H9 (cell line): Measurements from ENCODE around the gene PI4KB. TPM values are rescaled to one million over a fixed set of nuclear protein-coding genes. Genes with fewer than 3 reads are reported as not detected.

Source experiments
- DNase-seq: peaks from one replicate; pipeline ENCODE4 v3.0.0-alpha.2; 2017
- H2AFZ ChIP-seq: one replicate; pipeline ENCODE4 v1.6.1; 2013; ENCODE audit warnings: mild to moderate bottlenecking, low read length, control low read depth, moderate library complexity
- H2AK5ac ChIP-seq: 2 replicates; pipeline ENCODE4 v1.6.1; 2013; ENCODE audit warnings: low read length, control low read depth, mixed read lengths; ENCODE audit not compliant: insufficient read length
- H2BK120ac ChIP-seq: one replicate; pipeline ENCODE4 v1.6.1; 2013; ENCODE audit warnings: low read depth, mild to moderate bottlenecking, low read length, control low read depth, inconsistent platforms; ENCODE audit not compliant: poor library complexity, severe bottlenecking
- H2BK12ac ChIP-seq: 2 replicates; pipeline ENCODE4 v1.6.1; 2013; ENCODE audit warnings: low read length, control low read depth, mixed read lengths, low read depth; ENCODE audit not compliant: insufficient read length
- H2BK15ac ChIP-seq: 2 replicates; pipeline ENCODE4 v1.6.1; 2013; ENCODE audit warnings: low read depth, low read length, control low read depth
- H2BK20ac ChIP-seq: one replicate; pipeline ENCODE4 v1.6.1; 2013; ENCODE audit warnings: low read depth, mild to moderate bottlenecking, low read length, control low read depth, inconsistent platforms; ENCODE audit not compliant: poor library complexity, severe bottlenecking
- H2BK5ac ChIP-seq: 2 replicates; pipeline ENCODE4 v1.6.1; 2013; ENCODE audit warnings: low read length, control low read depth, mixed read lengths; ENCODE audit not compliant: insufficient read length
- H3K14ac ChIP-seq: 2 replicates; pipeline ENCODE4 v1.6.1; 2013; ENCODE audit warnings: low read length, control low read depth; ENCODE audit not compliant: insufficient read depth
- H3K18ac ChIP-seq: 2 replicates; pipeline ENCODE4 v1.6.1; 2013; ENCODE audit warnings: low read depth, mild to moderate bottlenecking, mixed read lengths, low read length, control low read depth; ENCODE audit not compliant: insufficient read length
- H3K23ac ChIP-seq: 2 replicates; pipeline ENCODE4 v1.6.1; 2013; ENCODE audit warnings: low read length, control low read depth, mixed read lengths, low read depth; ENCODE audit not compliant: insufficient read length
- H3K23me2 ChIP-seq: 2 replicates; pipeline ENCODE4 v1.6.1; 2013; ENCODE audit warnings: low read depth, mild to moderate bottlenecking, mixed read lengths, low read length, control low read depth; ENCODE audit not compliant: insufficient read length, poor library complexity, severe bottlenecking
- H3K27ac ChIP-seq: 2 replicates; pipeline ENCODE4 v1.5.1; 2013; ENCODE audit warnings: low read length, control low read depth, mixed read lengths, low read depth; ENCODE audit not compliant: insufficient read length
- H3K27me3 ChIP-seq: 2 replicates; pipeline ENCODE4 v1.6.1; 2013; ENCODE audit warnings: low read length, control low read depth, inconsistent platforms; ENCODE audit not compliant: insufficient read depth
- H3K4ac ChIP-seq: 2 replicates; pipeline ENCODE4 v1.6.1; 2013; ENCODE audit warnings: low read depth, mild to moderate bottlenecking, control low read depth, inconsistent platforms, low read length, moderate library complexity
- H3K4me1 ChIP-seq: 2 replicates; pipeline ENCODE4 v1.6.1; 2013; ENCODE audit warnings: low read length, control low read depth, inconsistent platforms; ENCODE audit not compliant: insufficient read depth
- H3K4me2 ChIP-seq: 2 replicates; pipeline ENCODE4 v1.6.1; 2013; ENCODE audit warnings: low read length, control low read depth, mixed read lengths; ENCODE audit not compliant: insufficient read length, insufficient read depth
- H3K56ac ChIP-seq: 2 replicates; pipeline ENCODE4 v1.6.1; 2013; ENCODE audit warnings: low read depth, mild to moderate bottlenecking, mixed read lengths, low read length, control low read depth; ENCODE audit not compliant: insufficient read length
- H3K79me1 ChIP-seq: 2 replicates; pipeline ENCODE4 v1.6.1; 2013; ENCODE audit warnings: low read depth, mild to moderate bottlenecking, moderate library complexity, low read length, control low read depth, inconsistent platforms; ENCODE audit not compliant: insufficient read depth, poor library complexity, severe bottlenecking
- H3K79me2 ChIP-seq: 2 replicates; pipeline ENCODE4 v1.6.1; 2013; ENCODE audit warnings: low read length, control low read depth, inconsistent platforms; ENCODE audit not compliant: insufficient read depth
- H3K9ac ChIP-seq: 2 replicates; pipeline ENCODE4 v1.6.1; 2013; ENCODE audit warnings: low read length, control low read depth, mixed read lengths; ENCODE audit not compliant: insufficient read length; ENCODE audit errors: extremely low read depth
- H3K9me3 ChIP-seq: one replicate; pipeline ENCODE4 v1.6.1; 2013; ENCODE audit warnings: low read depth, low read length, inconsistent platforms; ENCODE audit not compliant: control insufficient read depth
- H3T11ph ChIP-seq: one replicate; pipeline ENCODE4 v1.6.1; 2013; ENCODE audit warnings: mild to moderate bottlenecking, low read length, control low read depth, inconsistent platforms
- H4K20me1 ChIP-seq: one replicate; pipeline ENCODE4 v1.6.1; 2013; ENCODE audit not compliant: control insufficient read depth, insufficient read length, insufficient read depth
- H4K5ac ChIP-seq: 2 replicates; pipeline ENCODE4 v1.6.1; 2013; ENCODE audit warnings: low read depth, mild to moderate bottlenecking, mixed read lengths, low read length, control low read depth; ENCODE audit not compliant: insufficient read length
- H4K8ac ChIP-seq: replicated peaks from 2 replicates; pipeline ENCODE4 v1.6.1; 2013; ENCODE audit warnings: low read length, control low read depth, mixed read lengths, low read depth; ENCODE audit not compliant: insufficient read length
- H4K91ac ChIP-seq: 2 replicates; pipeline ENCODE4 v1.6.1; 2013; ENCODE audit warnings: low read depth, mild to moderate bottlenecking, moderate library complexity, mixed read lengths, low read length, control low read depth; ENCODE audit not compliant: insufficient read length
- H3K27ac Mint-ChIP-seq, 3 experiments: 2 replicates in 2 of 3; 3 replicates in 1 of 3; pipeline ENCODE4 v1.8.0; 2020 to 2021; ENCODE audit warnings: mixed read lengths in 3 of 3, mild to moderate bottlenecking in 1 of 3, moderate library complexity in 1 of 3
- H3K27me3 Mint-ChIP-seq: 2 replicates; pipeline ENCODE4 v1.8.0; 2021; ENCODE audit warnings: low read depth, mild to moderate bottlenecking, moderate library complexity, mixed read lengths
- H3K36me3 Mint-ChIP-seq, 3 experiments: 2 replicates in 2 of 3; 3 replicates in 1 of 3; pipeline ENCODE4 v1.8.0; 2020 to 2021; ENCODE audit warnings: low read depth in 3 of 3, mixed read lengths in 3 of 3; ENCODE audit not compliant: insufficient read depth in 1 of 3
- H3K4me1 Mint-ChIP-seq, 2 experiments: 2 replicates each; pipeline ENCODE4 v1.8.0; 2020; ENCODE audit warnings: mixed read lengths in 2 of 2
- H3K4me3 Mint-ChIP-seq, 2 experiments: 2 replicates in 1 of 2; 3 replicates in 1 of 2; pipeline ENCODE4 v1.8.0; 2020 to 2021; ENCODE audit warnings: mild to moderate bottlenecking in 2 of 2, mixed read lengths in 2 of 2, moderate library complexity in 1 of 2
- H3K9me3 Mint-ChIP-seq, 2 experiments: 2 replicates in 1 of 2; 3 replicates in 1 of 2; pipeline ENCODE4 v1.8.0; 2020; ENCODE audit warnings: mild to moderate bottlenecking in 2 of 2, mixed read lengths in 2 of 2, moderate library complexity in 1 of 2
- WGBS: extraction: QIAGEN DNeasy Blood & Tissue Kit; methylation state at CpG from one replicate; pipeline ENCODE4 v1.1.7; 2013; ENCODE audit warnings: missing lambda C conversion rate, low lambda C conversion rate, mixed read lengths; ENCODE audit not compliant: insufficient read length; ENCODE audit errors: extremely low coverage; 5-methylcytosine and 5-hydroxymethylcytosine counted together
- total RNA-seq: library from RNA; stranded (reverse); gene quantifications from 2 replicates; pipeline ENCODE4 v1.2.1, GENCODE V29; 2021
- TF ChIP-seq, protein P1 (sequence below): fragments of 200-600 bp; sonication (generic); conservative IDR thresholded peaks from 3 replicates; pipeline ENCODE4 v1.8.0; 2021; ENCODE audit warnings: antibody characterized with exemption, mild to moderate bottlenecking

The PI4KB gene
- total RNA-seq, 1 experiment from 2014 or later: 39.1 TPM

DNA sequence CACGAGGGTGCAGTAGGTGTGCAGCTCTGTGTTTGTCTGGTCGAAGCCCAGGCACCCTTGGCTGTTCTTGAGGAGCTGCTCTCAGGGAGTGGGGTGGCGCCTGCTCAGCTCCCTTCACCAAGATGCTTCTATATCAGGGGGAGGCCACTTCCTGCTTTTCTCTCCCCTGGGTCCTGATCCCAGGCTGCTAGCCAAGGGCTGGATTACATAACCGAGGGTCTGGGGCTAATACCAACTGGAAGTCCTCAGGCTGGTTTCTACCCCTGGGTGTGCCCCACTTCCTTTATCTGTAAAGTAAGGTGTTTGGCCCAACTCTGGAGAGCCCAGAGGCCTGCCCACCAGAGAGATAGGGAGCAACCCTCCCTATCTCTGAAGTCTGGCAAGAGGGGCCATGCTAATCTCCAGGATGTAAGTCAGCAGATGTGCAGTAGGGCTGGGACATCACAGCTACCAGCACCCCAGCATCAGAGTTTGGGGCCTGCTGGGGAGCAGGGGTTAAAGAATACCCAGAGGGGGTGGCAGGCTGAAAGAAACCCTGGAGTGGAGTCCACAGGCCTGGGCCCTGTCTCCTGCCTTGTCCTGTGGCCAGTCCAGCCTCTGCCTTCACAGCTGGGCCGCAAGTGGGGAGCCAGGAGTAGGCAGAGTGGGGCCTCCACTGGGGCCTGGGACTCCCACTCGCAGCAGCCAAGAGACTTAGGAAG is 43.1 kb upstream of the PI4KB start:
- Histone ChIP-seq H4K8ac (no peak overlapping the region), H3K23me2 (no peaks in the 10 kb centered on the region), H2BK20ac (no peak overlapping the region), H3K27me3 (no peaks in the 10 kb centered on the region), H3K4me2 (no peak overlapping the region), H3K27ac (no peak overlapping the region), H3K56ac (no peak overlapping the region), H3K4ac (no peak overlapping the region), H2AK5ac (no peak overlapping the region), H4K5ac (no peak overlapping the region), H2BK5ac (no peak overlapping the region), H3T11ph (no peak overlapping the region), H2BK120ac (no peak overlapping the region), H3K79me1 (no peaks in the 10 kb centered on the region), H3K79me2 (no peaks in the 10 kb centered on the region), H2BK15ac (no peak overlapping the region), H2BK12ac (no peak overlapping the region), H3K23ac (no peak overlapping the region), H3K9me3 (no peaks in the 10 kb centered on the region), H4K91ac (no peak overlapping the region), H2AFZ (no peak overlapping the region), H3K14ac (no peak overlapping the region), H3K9ac (no peak overlapping the region), H3K18ac (no peak overlapping the region), H4K20me1 (no peaks in the 10 kb centered on the region), H3K4me1 (no peaks in the 10 kb centered on the region)
- H3K4me3 Mint-ChIP-seq: no peak overlapping the region
- no CpG with 5 or more reads among the region's 6 CpGs for WGBS
- DNase-seq: no peak
- H3K27me3 Mint-ChIP-seq: no peaks in the 10 kb centered on the region
- H3K36me3 Mint-ChIP-seq: peaks cover 0 to 11% (median 11%) of the 10 kb centered on the region in 3 experiments; a peak in 3 of 7 replicates
- TF ChIP-seq, protein P1, sequence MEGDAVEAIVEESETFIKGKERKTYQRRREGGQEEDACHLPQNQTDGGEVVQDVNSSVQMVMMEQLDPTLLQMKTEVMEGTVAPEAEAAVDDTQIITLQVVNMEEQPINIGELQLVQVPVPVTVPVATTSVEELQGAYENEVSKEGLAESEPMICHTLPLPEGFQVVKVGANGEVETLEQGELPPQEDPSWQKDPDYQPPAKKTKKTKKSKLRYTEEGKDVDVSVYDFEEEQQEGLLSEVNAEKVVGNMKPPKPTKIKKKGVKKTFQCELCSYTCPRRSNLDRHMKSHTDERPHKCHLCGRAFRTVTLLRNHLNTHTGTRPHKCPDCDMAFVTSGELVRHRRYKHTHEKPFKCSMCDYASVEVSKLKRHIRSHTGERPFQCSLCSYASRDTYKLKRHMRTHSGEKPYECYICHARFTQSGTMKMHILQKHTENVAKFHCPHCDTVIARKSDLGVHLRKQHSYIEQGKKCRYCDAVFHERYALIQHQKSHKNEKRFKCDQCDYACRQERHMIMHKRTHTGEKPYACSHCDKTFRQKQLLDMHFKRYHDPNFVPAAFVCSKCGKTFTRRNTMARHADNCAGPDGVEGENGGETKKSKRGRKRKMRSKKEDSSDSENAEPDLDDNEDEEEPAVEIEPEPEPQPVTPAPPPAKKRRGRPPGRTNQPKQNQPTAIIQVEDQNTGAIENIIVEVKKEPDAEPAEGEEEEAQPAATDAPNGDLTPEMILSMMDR: no peak
- H3K4me1 Mint-ChIP-seq: peaks cover 15 to 34% of the 10 kb centered on the region in 2 experiments
- no peak overlapping the region for H3K27ac Mint-ChIP-seq
- no peaks in the 10 kb centered on the region; a peak in 1 of 5 replicates for H3K9me3 Mint-ChIP-seq
